IMR-90 (cell line): ENCODE results near the gene PLPP4. TPM values are rescaled to one million over a fixed set of nuclear protein-coding genes. Genes with fewer than 3 reads are reported as not detected.

Experiments used
- ATAC-seq: fragments of 200-7000 bp; cut with Tn5 transposase; 2 replicates; pipeline ENCODE4 v1.9.1; 2020; ENCODE audit warnings: low read depth, mild to moderate bottlenecking, moderate library complexity
- BruUV-seq: library from RNA; stranded (reverse); fragments of 400-500 nt; replicated peaks from 2 replicates; lab custom pipeline; 2021; lab: Mats Ljungman, UMichigan
- CTCF ChIA-PET: fragments of 300-600 bp; formaldehyde crosslinking; extraction: SDS; loops from one replicate; lab custom pipeline; 2021; ENCODE audit warnings: antibody characterized with exemption; lab: Yijun Ruan, JAX
- POLR2A ChIA-PET: fragments of 300-600 bp; sonication (Branson Sonifier 250); formaldehyde crosslinking; loops from one replicate; lab custom pipeline; 2022; ENCODE audit warnings: antibody characterized with exemption; ENCODE audit not compliant: unreplicated experiment; lab: Charles Lee
- DNase-seq: peaks from one replicate; pipeline ENCODE4 v3.0.0; 2013
- H2AFZ ChIP-seq: replicated peaks from 2 replicates; pipeline ENCODE3; 2013; ENCODE audit warnings: low read length, mild to moderate bottlenecking; ENCODE audit not compliant: poor library complexity
- H2AK5ac ChIP-seq: 2 replicates; pipeline ENCODE4 v1.6.1; 2013; ENCODE audit warnings: low read depth, low read length, inconsistent platforms
- H2AK9ac ChIP-seq: replicated peaks from 2 replicates; pipeline ENCODE3; 2013; ENCODE audit warnings: mild to moderate bottlenecking, low read depth, low read length, moderate library complexity; ENCODE audit not compliant: poor library complexity
- H2BK120ac ChIP-seq: 2 replicates; pipeline ENCODE4 v1.6.1; 2013; ENCODE audit warnings: low read depth, low read length, inconsistent platforms
- H2BK15ac ChIP-seq: 3 replicates; pipeline ENCODE4 v1.6.1; 2013; ENCODE audit warnings: low read depth, low read length, inconsistent platforms
- H2BK20ac ChIP-seq: 2 replicates; pipeline ENCODE4 v1.6.1; 2013; ENCODE audit warnings: low read depth, mild to moderate bottlenecking, inconsistent platforms, low read length, moderate library complexity
- H2BK5ac ChIP-seq: 2 replicates; pipeline ENCODE4 v1.6.1; 2013; ENCODE audit warnings: mild to moderate bottlenecking, low read depth, low read length, inconsistent platforms; ENCODE audit not compliant: poor library complexity, severe bottlenecking
- H3K14ac ChIP-seq: replicated peaks from 2 replicates; pipeline ENCODE4 v1.6.1; 2013; ENCODE audit warnings: low read depth, low read length, inconsistent platforms
- H3K18ac ChIP-seq: 2 replicates; pipeline ENCODE4 v1.6.1; 2013; ENCODE audit warnings: low read depth, low read length, control low read depth
- H3K23ac ChIP-seq: 2 replicates; pipeline ENCODE4 v1.6.1; 2013; ENCODE audit warnings: low read depth, low read length, inconsistent platforms
- H3K27ac ChIP-seq: 2 replicates; pipeline ENCODE4 v1.5.1; 2013; ENCODE audit warnings: mild to moderate bottlenecking, control low read depth, low read length; ENCODE audit not compliant: insufficient read depth
- H3K27me3 ChIP-seq: 2 replicates; pipeline ENCODE4 v1.6.1; 2013; ENCODE audit warnings: low read length; ENCODE audit not compliant: control insufficient read depth, insufficient read depth
- H3K36me3 ChIP-seq: 2 replicates; pipeline ENCODE4 v1.6.1; 2013; ENCODE audit warnings: low read length, mixed read lengths; ENCODE audit not compliant: control insufficient read depth, insufficient read depth
- H3K4ac ChIP-seq: 2 replicates; pipeline ENCODE4 v1.6.1; 2013; ENCODE audit warnings: low read depth, low read length, inconsistent platforms
- H3K4me1 ChIP-seq: 2 replicates; pipeline ENCODE4 v1.6.1; 2013; ENCODE audit warnings: low read length, mixed read lengths; ENCODE audit not compliant: control insufficient read depth, insufficient read depth
- H3K4me2 ChIP-seq: 2 replicates; pipeline ENCODE4 v1.6.1; 2013; ENCODE audit warnings: low read depth, mild to moderate bottlenecking, control low read depth, low read length, moderate library complexity
- H3K4me3 ChIP-seq: 2 replicates; pipeline ENCODE4 v1.5.1; 2013; ENCODE audit warnings: low read depth, mild to moderate bottlenecking, control low read depth, low read length, moderate library complexity; ENCODE audit not compliant: insufficient read depth
- H3K56ac ChIP-seq: 2 replicates; pipeline ENCODE4 v1.6.1; 2013; ENCODE audit warnings: low read length, inconsistent platforms; ENCODE audit not compliant: insufficient read depth; ENCODE audit errors: extremely low read depth
- H3K79me1 ChIP-seq, 2 experiments: 2 replicates each; pipeline ENCODE4 v1.6.1; 2013; ENCODE audit warnings: low read length in 2 of 2, inconsistent platforms in 1 of 2, low read depth in 1 of 2
- H3K9ac ChIP-seq: 2 replicates; pipeline ENCODE4 v1.6.1; 2013; ENCODE audit warnings: low read depth, low read length, control low read depth
- H3K9me1 ChIP-seq: 2 replicates; pipeline ENCODE4 v1.6.1; 2013; ENCODE audit warnings: low read length, inconsistent platforms; ENCODE audit not compliant: insufficient read depth
- H3K9me3 ChIP-seq: 2 replicates; pipeline ENCODE4 v1.6.1; 2013; ENCODE audit warnings: low read length; ENCODE audit not compliant: control insufficient read depth, insufficient read depth
- H4K20me1 ChIP-seq: 2 replicates; pipeline ENCODE4 v1.6.1; 2013; ENCODE audit warnings: low read length, inconsistent platforms; ENCODE audit not compliant: insufficient read depth
- H4K5ac ChIP-seq: 2 replicates; pipeline ENCODE4 v1.6.1; 2013; ENCODE audit warnings: mild to moderate bottlenecking, low read depth, low read length, control low read depth
- H4K8ac ChIP-seq, 2 experiments: 2 replicates each; pipeline ENCODE4 v1.6.1; 2013; ENCODE audit warnings: low read depth in 2 of 2, low read length in 2 of 2, control low read depth in 1 of 2, inconsistent platforms in 1 of 2
- H4K91ac ChIP-seq: 2 replicates; pipeline ENCODE4 v1.6.1; 2013; ENCODE audit warnings: low read depth, low read length, inconsistent platforms; ENCODE audit not compliant: insufficient read depth
- BHLHE40 ChIP-seq: fragments of 150-350 bp; IDR thresholded peaks from 2 replicates; pipeline ENCODE4 v1.6.1; 2016; ENCODE audit warnings: mild to moderate bottlenecking, low read depth, low read length
- CHD1 ChIP-seq: IDR thresholded peaks from 2 replicates; pipeline ENCODE4 v1.6.1; 2012; ENCODE audit warnings: low read depth, low read length, improper control_type of control experiment
- CTCF ChIP-seq: conservative IDR thresholded peaks from 2 replicates; pipeline ENCODE4 v1.5.1; 2012; ENCODE audit warnings: mild to moderate bottlenecking, low read depth, low read length, improper control_type of control experiment
- MAFK ChIP-seq: IDR thresholded peaks from 2 replicates; pipeline ENCODE4 v1.6.1; 2012; ENCODE audit warnings: low read depth, low read length, improper control_type of control experiment
- MAZ ChIP-seq: IDR thresholded peaks from 2 replicates; pipeline ENCODE4 v1.6.1; 2012; ENCODE audit warnings: low read depth, mild to moderate bottlenecking, low read length, improper control_type of control experiment, moderate library complexity, borderline replicate concordance
- MXI1 ChIP-seq: IDR thresholded peaks from 2 replicates; pipeline ENCODE4 v1.6.1; 2012; ENCODE audit warnings: low read depth, mild to moderate bottlenecking, low read length, moderate library complexity, borderline replicate concordance
- POLR2A ChIP-seq: IDR thresholded peaks from 2 replicates; pipeline ENCODE4 v1.6.1; 2012; ENCODE audit warnings: mild to moderate bottlenecking, low read depth, low read length
- RCOR1 ChIP-seq: IDR thresholded peaks from 2 replicates; pipeline ENCODE4 v1.6.1; 2012; ENCODE audit warnings: mild to moderate bottlenecking, low read length, improper control_type of control experiment; ENCODE audit not compliant: insufficient replicate concordance
- SMC3 ChIP-seq: fragments of 150-350 bp; IDR thresholded peaks from 2 replicates; pipeline ENCODE4 v1.6.1; 2016; ENCODE audit warnings: low read depth, mild to moderate bottlenecking, antibody characterized with exemption, low read length, moderate library complexity
- WGBS, 2 experiments: methylation state at CpG; one replicate each; pipeline versions ENCODE4 v1.1.5 to v1.1.7; 2013; ENCODE audit warnings: missing lambda C conversion rate in 2 of 2; ENCODE audit not compliant: insufficient read length in 1 of 2; ENCODE audit errors: extremely low coverage in 2 of 2; 5-methylcytosine and 5-hydroxymethylcytosine counted together
- dilution Hi-C: fragments of 300-500 bp; cut with HindIII; formaldehyde crosslinking; loops from one replicate; pipeline ENCODE4 v1.14.3; 2018; ENCODE audit warnings: low sequenced_read_pairs; ENCODE audit not compliant: unreplicated experiment
- in situ Hi-C: fragments of 300-500 bp; cut with MboI; formaldehyde crosslinking; loops from 3 replicates; pipeline ENCODE4 v1.14.3; 2019; ENCODE audit warnings: low sequenced_read_pairs, inconsistent platforms, mixed read lengths
- intact Hi-C: fragments of 100-400 bp; cut with micrococcal nuclease; formaldehyde crosslinking; loops from 2 replicates; pipeline ENCODE4 v1.10.0; 2022
- polyA plus RNA-seq, 3 experiments: library from polyadenylated mRNA; depleted of rRNA; stranded (reverse); fragments of >200 nt; gene quantifications; 2 replicates each; pipeline ENCODE4 v1.2.3, GENCODE V29; 2012; ENCODE audit warnings: low replicate concordance in 1 of 3
- total RNA-seq: library from RNA; depleted of rRNA; stranded (reverse); fragments of >200 nt; gene quantifications from 2 replicates; pipeline ENCODE4 v1.2.3, GENCODE V29; 2012

The PLPP4 gene
- total and polyA plus RNA-seq, 2 of the 4 experiments (the other 2 are of a cell fraction), result 0.18 to 0.60 TPM

- H4K5ac ChIP-seq, result no peak overlapping the region
- BruUV-seq, result no TSS peak
- peaks cover 9% of the 10 kb centered on the region for H3K9me3 ChIP-seq
- H3K23ac ChIP-seq, result no peak overlapping the region
- no peaks in the 10 kb centered on the region for H3K9me1 ChIP-seq
- no peak overlapping the region for H4K8ac ChIP-seq
- H3K27ac ChIP-seq, result no peak overlapping the region
- in situ Hi-C loops, result no loop called here
- 41% methylated on average over 2 of the region's 3 CpGs; no CpG with 5 or more reads in 1 of the 2 experiments for WGBS, 2 experiments
- H3K4me3 ChIP-seq, result no peak overlapping the region
- DNase-seq (no peak), ATAC-seq (no peak)
- no peak overlapping the region for H2BK20ac ChIP-seq
- no peaks in the 10 kb centered on the region for H3K4me1 ChIP-seq
- no peaks in the 10 kb centered on the region for H4K20me1 ChIP-seq
- TF ChIP-seq CHD1, result no peak
- TF ChIP-seq MXI1, result no peak
- no peak for TF ChIP-seq RCOR1
- TF ChIP-seq POLR2A, result no peak
- no peak for TF ChIP-seq CTCF
- TF ChIP-seq MAFK, result no peak
- no peak for TF ChIP-seq MAZ
- no peak for TF ChIP-seq SMC3
- no peak for TF ChIP-seq BHLHE40
- no peak overlapping the region for H3K56ac ChIP-seq
- H4K91ac ChIP-seq, result no peak overlapping the region
- intact Hi-C loops, result no loop called here
- no peak overlapping the region for H3K14ac ChIP-seq
- H3K36me3 ChIP-seq, result no peaks in the 10 kb centered on the region
- dilution Hi-C loops, result no loop called here
- H2BK120ac ChIP-seq, result no peak overlapping the region
- H3K18ac ChIP-seq, result no peak overlapping the region
- no peak overlapping the region for H3K9ac ChIP-seq
- no peak overlapping the region for H3K4me2 ChIP-seq
- H2AFZ ChIP-seq, result no peak overlapping the region
- no peak overlapping the region for H3K4ac ChIP-seq
- H2AK5ac ChIP-seq, result no peak overlapping the region
- no peaks in the 10 kb centered on the region for H3K79me1 ChIP-seq
- H2BK15ac ChIP-seq, result no peak overlapping the region
- no peak overlapping the region for H2BK5ac ChIP-seq
- CTCF ChIA-PET, result no interaction called here
- H2AK9ac ChIP-seq, result no peak overlapping the region
- H3K27me3 ChIP-seq, result no peaks in the 10 kb centered on the region
- POLR2A ChIA-PET, result no interaction called here
Observed at GRCh38 chr10:120451968-120452367, 5.1 kb upstream of the PLPP4 start.
